ENCODE results near the gene SKI. TPM values are rescaled to one million over a fixed set of nuclear protein-coding genes. Genes with fewer than 3 reads are reported as not detected.

SKI gene
- total RNA-seq, 1 donor from 2014 or later, result 108 TPM

GRCh38 chr1:2358072-2358471 lies 130.0 kb downstream of the SKI start:
- intact Hi-C loops (cut with DNase I), result no loop called here
- DNase-seq (ENCODE audit: low spot score), result no peak
- no peak for ATAC-seq

DNA sequence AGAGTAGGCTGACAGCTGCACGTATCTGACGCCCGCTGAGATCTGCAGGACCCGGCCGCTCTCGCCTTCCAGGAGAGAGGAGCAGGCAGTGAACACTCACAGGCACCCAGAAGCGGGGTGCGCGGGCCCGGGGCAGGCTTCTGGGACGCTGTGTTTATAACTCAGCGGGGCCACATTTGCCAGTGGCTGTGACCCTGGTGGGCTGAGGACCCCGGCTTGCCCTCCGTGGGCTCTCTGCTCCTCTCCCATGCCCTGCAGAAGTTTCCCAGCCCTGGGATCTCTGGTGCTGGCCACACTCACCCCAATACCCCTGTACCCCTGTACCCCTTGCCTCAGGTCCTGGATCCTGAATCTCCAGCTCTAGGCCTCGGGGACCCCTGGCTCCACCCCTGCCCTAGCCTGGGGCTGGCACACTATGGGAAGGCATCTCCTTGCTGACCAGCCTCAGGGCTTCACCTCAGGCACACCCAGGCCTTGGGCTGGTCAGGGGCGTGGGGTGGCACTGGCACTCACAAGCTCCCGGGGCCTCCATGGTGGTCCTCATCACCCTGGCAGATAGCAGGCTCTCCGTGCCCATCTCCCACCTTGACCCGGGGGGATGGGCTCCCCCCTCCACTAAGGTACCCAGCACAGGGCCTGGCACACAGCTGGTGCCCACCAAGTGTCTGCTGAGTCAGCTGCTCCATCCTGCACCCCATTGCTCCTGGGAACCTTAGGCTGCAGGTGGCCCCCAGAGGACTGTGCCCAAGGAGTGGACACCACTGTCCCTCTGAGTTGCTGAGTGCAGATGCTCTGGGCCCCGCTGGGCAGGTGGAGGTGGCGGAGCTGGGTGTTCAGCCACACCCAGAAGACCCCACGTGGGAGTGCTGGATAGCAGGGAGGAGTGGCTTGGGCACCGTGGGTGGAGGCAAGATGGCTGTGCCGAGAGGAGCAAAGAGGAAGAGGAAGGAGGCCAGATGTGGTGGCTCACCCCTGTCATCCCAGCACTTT lies 130.8 kb downstream of the SKI start:
- intact Hi-C loops (cut with DNase I), result no loop called here
- DNase-seq (ENCODE audit: low spot score) (no peak), ATAC-seq (no peak)

Other genes starting within 250 kb of the SKI start
- 0.09 TPM for gene CFAP74, start 224.5 kb upstream of the SKI start, total RNA-seq
- not detected for gene GABRD, start 209.0 kb upstream of the SKI start, total RNA-seq
- gene PRKCZ, start 177.9 kb upstream of the SKI start, total RNA-seq, result 3.5 TPM
- gene FAAP20, start 33.5 kb upstream of the SKI start, total RNA-seq, result 43.0 TPM
- 16.4 TPM for gene MORN1, start 163.2 kb downstream of the SKI start, total RNA-seq
- 87.3 TPM for gene RER1, start 163.5 kb downstream of the SKI start, total RNA-seq
- 18.1 TPM for gene PEX10, start 184.2 kb downstream of the SKI start, total RNA-seq
- 1.1 TPM for gene PLCH2, start 248.0 kb downstream of the SKI start, total RNA-seq